ENCODE measurements around the gene FAM177A1.
"Not testable (repeated sequence)": the region's sequence is repeated elsewhere in the genome, so short reads cannot be mapped to it uniquely, and the experiment has no call there.

The FAM177A1 gene

GRCh38 chr14:35047976-35048513, 2.0 kb downstream of the FAM177A1 start:
- Histone ChIP-seq H3K27me3 (no peaks in the 10 kb centered on the region), H3K9me3 (no peaks in the 10 kb centered on the region), H3K27ac (peak overlapping the region; percentile 98), H3K4me1 (ENCODE audit: control insufficient read depth in 1 of 2, insufficient read depth in 1 of 2, low read depth in 1 of 2, low read length in 1 of 2) (peaks cover 39 to 45% of the 10 kb centered on the region in 2 experiments), H3K36me3 (peaks cover 11% of the 10 kb centered on the region), H3K4me3 (ENCODE audit: low read depth in 1 of 2, low read length in 1 of 2) (no peak overlapping the region)
- no peak for TF ChIP-seq CTCF (IDR thresholded peaks at IDR 0.05)

GRCh38 chr14:35050652-35051051, 4.6 kb downstream of the FAM177A1 start:
- Histone ChIP-seq H3K27ac (peak overlapping the region; percentile 38), H3K36me3 (peaks cover 36% of the 10 kb centered on the region), H3K27me3 (no peaks in the 10 kb centered on the region), H3K9me3 (no peaks in the 10 kb centered on the region), H3K4me1 (ENCODE audit: control insufficient read depth in 1 of 2, insufficient read depth in 1 of 2, low read depth in 1 of 2, low read length in 1 of 2) (peaks cover 22 to 23% of the 10 kb centered on the region in 2 experiments), H3K4me3 (ENCODE audit: low read depth in 1 of 2, low read length in 1 of 2) (no peak overlapping the region)
- TF ChIP-seq CTCF (IDR thresholded peaks at IDR 0.05) = no peak

GRCh38 chr14:35051796-35052195, 5.7 kb downstream of the FAM177A1 start:
- H3K36me3 ChIP-seq = peaks cover 45% of the 10 kb centered on the region
- H3K27me3 ChIP-seq = no peaks in the 10 kb centered on the region
- H3K4me3 ChIP-seq (ENCODE audit: low read depth in 1 of 2, low read length in 1 of 2) = no peak overlapping the region
- H3K4me1 ChIP-seq (ENCODE audit: control insufficient read depth in 1 of 2, insufficient read depth in 1 of 2, low read depth in 1 of 2, low read length in 1 of 2) = peaks cover 19 to 20% of the 10 kb centered on the region in 2 experiments
- TF ChIP-seq CTCF (IDR thresholded peaks at IDR 0.05) = no peak
- no peak overlapping the region for H3K27ac ChIP-seq
- no peaks in the 10 kb centered on the region for H3K9me3 ChIP-seq

- Histone ChIP-seq H3K9me3 (no peaks in the 10 kb centered on the region), H3K36me3 (peaks cover 49% of the 10 kb centered on the region), H3K27ac (no peak overlapping the region), H3K27me3 (no peaks in the 10 kb centered on the region), H3K4me1 (ENCODE audit: control insufficient read depth in 1 of 2, insufficient read depth in 1 of 2, low read depth in 1 of 2, low read length in 1 of 2) (peaks cover 11 to 12% of the 10 kb centered on the region in 2 experiments), H3K4me3 (ENCODE audit: low read depth in 1 of 2, low read length in 1 of 2) (no peak overlapping the region)
- no peak for TF ChIP-seq CTCF (IDR thresholded peaks at IDR 0.05)
Observed at GRCh38 chr14:35052637-35053036, 6.6 kb downstream of the FAM177A1 start.

- H3K36me3 ChIP-seq = peaks cover 50% of the 10 kb centered on the region
Observed at GRCh38 chr14:35061113-35061791, 15.2 kb downstream of the FAM177A1 start.

GRCh38 chr14:35065731-35066130, 19.7 kb downstream of the FAM177A1 start:
- not testable (repeated sequence) for H3K4me1 ChIP-seq (ENCODE audit: control insufficient read depth in 1 of 2, insufficient read depth in 1 of 2, low read depth in 1 of 2, low read length in 1 of 2); H3K4me3 ChIP-seq (ENCODE audit: low read depth in 1 of 2, low read length in 1 of 2); H3K9me3 ChIP-seq; H3K27ac ChIP-seq; H3K27me3 ChIP-seq
- H3K36me3 ChIP-seq = peaks cover 42% of the 10 kb centered on the region

More at GRCh38 chr14:35061113-35061791, 15.2 kb downstream of the FAM177A1 start:
- H3K27me3 ChIP-seq; H3K9me3 ChIP-seq; H3K27ac ChIP-seq; H3K4me3 ChIP-seq (ENCODE audit: low read depth in 1 of 2, low read length in 1 of 2); H3K4me1 ChIP-seq (ENCODE audit: control insufficient read depth in 1 of 2, insufficient read depth in 1 of 2, low read depth in 1 of 2, low read length in 1 of 2): not testable (repeated sequence)
